A549 (cell line): ENCODE data around the gene ARMH2. TPM values are rescaled to one million over a fixed set of nuclear protein-coding genes. Genes with fewer than 3 reads are reported as not detected.
A peak's percentile ranks its signal among the peaks of the same experiment; 100 is the strongest.

Experiments
- ATAC-seq, 2 experiments: fragments of 200-7000 bp in 1 of 2; fragments of >200 bp in 1 of 2; cut with Nextera tagmentation in 1 of 2; cut with Tn5 transposase in 1 of 2; 3 replicates each; pipeline versions ENCODE4 v1.8.0 to v1.9.1; 2018 to 2020; ENCODE audit warnings: mild to moderate bottlenecking in 1 of 2, moderate library complexity in 1 of 2
- CTCF ChIA-PET: fragments of 300-600 bp; sonication (Branson Sonifier 250); formaldehyde crosslinking; extraction: SDS; loops from one replicate; lab custom pipeline; 2021; ENCODE audit warnings: antibody characterized with exemption, inconsistent platforms; lab: Yijun Ruan, JAX
- POLR2A ChIA-PET: fragments of 350-600 bp; formaldehyde crosslinking; extraction: SDS; loops from one replicate; lab custom pipeline; 2021; ENCODE audit warnings: antibody characterized with exemption, inconsistent platforms; lab: Yijun Ruan, JAX
- DNase-seq, 2 experiments: peaks; one replicate each; pipeline versions ENCODE4 v3.0.0 to v3.0.0-alpha.2; 2011 to 2016; ENCODE audit warnings: low read depth in 1 of 2, low spot score in 1 of 2
- FAIRE-seq: peaks from 2 replicates; lab custom pipeline; 2011; peaks lifted over from hg19 to GRCh38; lab: Jason Lieb, UNC
- H3K27ac ChIP-seq, 2 experiments: fragments of >200 bp; sonication (Bioruptor Twin); formaldehyde crosslinking; 3 replicates each; pipeline ENCODE4 v1.5.1; 2016 to 2017
- H3K4me1 ChIP-seq: fragments of >200 bp; sonication (Bioruptor Twin); formaldehyde crosslinking; 3 replicates; pipeline ENCODE4 v1.6.1; 2016
- H3K4me2 ChIP-seq: fragments of >200 bp; sonication (Bioruptor Twin); formaldehyde crosslinking; 3 replicates; pipeline ENCODE4 v1.6.1; 2016
- H3K4me3 ChIP-seq: fragments of >200 bp; sonication (Bioruptor Twin); formaldehyde crosslinking; 3 replicates; pipeline ENCODE4 v1.5.1; 2016
- H3K9me3 ChIP-seq: fragments of >200 bp; sonication (Bioruptor Twin); formaldehyde crosslinking; 3 replicates; pipeline ENCODE4 v1.6.1; 2016
- ATOH8 ChIP-seq: fragments of 250-450 bp; sonication (Bioruptor Pico); IDR thresholded peaks from 2 replicates; pipeline ENCODE4 v1.5.0; 2020; ENCODE audit warnings: low read depth, mild to moderate bottlenecking, moderate library complexity
- BCL3 ChIP-seq: fragments of >200 bp; sonication (Bioruptor Twin); formaldehyde crosslinking; IDR thresholded peaks from 3 replicates; pipeline ENCODE4 v1.6.1; 2016
- BHLHE40 ChIP-seq: IDR thresholded peaks from 2 replicates; pipeline ENCODE4 v1.6.1; 2012; ENCODE audit warnings: low read depth, low read length, inconsistent platforms
- CBX2 ChIP-seq: fragments of 200-600 bp; sonication (generic); IDR thresholded peaks from 2 replicates; pipeline ENCODE4 v1.6.1; 2016; ENCODE audit warnings: low read depth, mild to moderate bottlenecking, borderline replicate concordance
- CHD4 ChIP-seq: fragments of 200-600 bp; sonication (generic); IDR thresholded peaks from 2 replicates; pipeline ENCODE4 v1.6.1; 2016; ENCODE audit warnings: antibody characterized with exemption, mild to moderate bottlenecking, borderline replicate concordance
- E2F6 ChIP-seq: IDR thresholded peaks from 2 replicates; pipeline ENCODE4 v1.6.1; 2012; ENCODE audit warnings: low read depth, borderline replicate concordance
- EHMT2 ChIP-seq: fragments of 200-600 bp; sonication (generic); IDR thresholded peaks from 2 replicates; pipeline ENCODE4 v1.6.1; 2016; ENCODE audit warnings: antibody characterized with exemption, low read depth, mild to moderate bottlenecking, moderate library complexity
- ESRRA ChIP-seq: fragments of 150-350 bp; IDR thresholded peaks from 2 replicates; pipeline ENCODE4 v1.6.1; 2014; ENCODE audit warnings: mild to moderate bottlenecking, low read length, borderline replicate concordance
- FOSB ChIP-seq: fragments of 250-450 bp; sonication (Bioruptor Pico); IDR thresholded peaks from 2 replicates; pipeline ENCODE4 v1.5.0; 2020; ENCODE audit warnings: mild to moderate bottlenecking, moderate library complexity
- HOXB5 ChIP-seq: fragments of 250-450 bp; sonication (Bioruptor Pico); IDR thresholded peaks from 2 replicates; pipeline ENCODE4 v1.5.0; 2020; ENCODE audit warnings: mild to moderate bottlenecking, moderate library complexity
- JUN ChIP-seq, 2 experiments: fragments of >200 bp; sonication (Bioruptor Twin); formaldehyde crosslinking; IDR thresholded peaks; 2 replicates in 1 of 2; 3 replicates in 1 of 2; pipeline ENCODE4 v1.6.1; 2016 to 2017
- NPAS2 ChIP-seq: fragments of 250-450 bp; sonication (Bioruptor Pico); IDR thresholded peaks from 2 replicates; pipeline ENCODE4 v1.8.0; 2022; ENCODE audit warnings: mild to moderate bottlenecking, moderate library complexity, borderline replicate concordance
- NR3C1 ChIP-seq: fragments of >200 bp; sonication (Bioruptor Twin); formaldehyde crosslinking; IDR thresholded peaks from 3 replicates; pipeline ENCODE4 v1.6.1; 2017
- POLR2A ChIP-seq: IDR thresholded peaks from 2 replicates; pipeline ENCODE4 v1.6.1; 2012; ENCODE audit warnings: mild to moderate bottlenecking, low read length
- RAD21 ChIP-seq, 2 experiments: fragments of >200 bp in 1 of 2; sonication (Bioruptor Twin) in 1 of 2; formaldehyde crosslinking in 1 of 2; IDR thresholded peaks in 1 of 2; conservative IDR thresholded peaks in 1 of 2; 2 replicates in 1 of 2; 3 replicates in 1 of 2; pipeline ENCODE4 v1.6.1; 2012 to 2018; ENCODE audit warnings: inconsistent platforms in 1 of 2
- SMC3 ChIP-seq: fragments of >200 bp; sonication (Bioruptor Twin); formaldehyde crosslinking; IDR thresholded peaks from 3 replicates; pipeline ENCODE4 v1.6.1; 2018; ENCODE audit warnings: inconsistent platforms
- SREBF2 ChIP-seq: fragments of 450-650 bp; IDR thresholded peaks from 2 replicates; pipeline ENCODE4 v1.6.1; 2014; ENCODE audit warnings: mild to moderate bottlenecking, moderate library complexity
- USF2 ChIP-seq: fragments of 450-650 bp; IDR thresholded peaks from 2 replicates; pipeline ENCODE4 v1.6.1; 2014; ENCODE audit warnings: antibody characterized with exemption
- ZSCAN20 ChIP-seq: fragments of 250-450 bp; sonication (Bioruptor Pico); IDR thresholded peaks from 2 replicates; pipeline ENCODE4 v1.8.0; 2022; ENCODE audit warnings: mild to moderate bottlenecking, moderate library complexity
- WGBS: methylation state at CpG from one replicate; pipeline ENCODE4 v1.1.6; 2017; ENCODE audit errors: missing lambda C conversion rate; 5-methylcytosine and 5-hydroxymethylcytosine counted together
- polyA plus RNA-seq, 4 experiments: library from polyadenylated mRNA; depleted of rRNA in 3 of 4; stranded (reverse); fragments of >200 nt; fragmentation: RNase III in 1 of 4; extraction: RNeasy Plus Mini Kit Qiagen cat#74134 plus additional on column Dnase treatment in 1 of 4; gene quantifications; 2 replicates in 3 of 4; 3 replicates in 1 of 4; pipeline ENCODE4 v1.2.3, GENCODE V29; 2011 to 2017
- TF ChIP-seq, protein P1 (sequence below): fragments of >200 bp; sonication (Bioruptor Twin); formaldehyde crosslinking; IDR thresholded peaks from 3 replicates; pipeline ENCODE4 v1.5.1; 2016
- TF ChIP-seq, protein P2 (sequence below): fragments of 200-600 bp; sonication (generic); IDR thresholded peaks from 2 replicates; pipeline ENCODE4 v1.6.1; 2016; ENCODE audit warnings: antibody characterized with exemption, mild to moderate bottlenecking, moderate library complexity
- TF ChIP-seq, protein P3 (sequence below): fragments of 250-450 bp; sonication (Bioruptor Pico); IDR thresholded peaks from 2 replicates; pipeline ENCODE4 v1.5.0; 2021; ENCODE audit warnings: mild to moderate bottlenecking, moderate library complexity, borderline replicate concordance

ARMH2 gene
- polyA plus RNA-seq, 2 of the 4 experiments (the other 2 are of a cell fraction), result not detected

DNA sequence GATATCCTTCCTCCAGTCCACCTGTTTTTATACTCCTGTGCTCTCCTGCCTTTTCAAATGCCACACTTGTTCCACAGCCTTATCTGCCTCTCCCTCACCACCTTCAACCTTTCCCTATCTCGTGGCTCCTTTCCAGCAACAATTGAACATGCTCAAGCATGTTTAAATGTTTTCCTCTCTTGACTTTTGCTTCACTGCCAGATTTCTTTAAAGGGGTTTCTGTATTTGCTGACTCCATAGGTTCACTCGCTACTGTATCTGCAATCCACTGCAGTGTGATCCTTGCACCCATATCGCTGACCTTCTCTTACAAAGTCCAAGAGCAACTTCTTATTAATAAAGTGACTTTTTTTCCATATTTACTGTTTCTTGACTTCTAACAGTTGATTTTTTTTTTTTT lies 35.1 kb downstream of the ARMH2 start:
- CTCF ChIA-PET, result no interaction called here
- Histone ChIP-seq H3K4me2 (no peak overlapping the region), H3K27ac (0 out of 6 replicates have a peak overlapping the region, but pooled peaks of 1 of the 2 experiments have one; percentile 31), H3K9me3 (no peaks in the 10 kb centered on the region), H3K4me3 (no peak overlapping the region), H3K4me1 (no peaks in the 10 kb centered on the region)
- TF ChIP-seq SMC3 (no peak), USF2 (no peak), BHLHE40 (no peak), POLR2A (no peak), HOXB5 (CRISPR knock-in tag) (no peak), NR3C1 (no peak), FOSB (CRISPR knock-in tag) (no peak), NPAS2 (CRISPR knock-in tag) (no peak), CBX2 (no peak), ESRRA (no peak), ZSCAN20 (CRISPR knock-in tag) (no peak)
- TF ChIP-seq, protein P1, sequence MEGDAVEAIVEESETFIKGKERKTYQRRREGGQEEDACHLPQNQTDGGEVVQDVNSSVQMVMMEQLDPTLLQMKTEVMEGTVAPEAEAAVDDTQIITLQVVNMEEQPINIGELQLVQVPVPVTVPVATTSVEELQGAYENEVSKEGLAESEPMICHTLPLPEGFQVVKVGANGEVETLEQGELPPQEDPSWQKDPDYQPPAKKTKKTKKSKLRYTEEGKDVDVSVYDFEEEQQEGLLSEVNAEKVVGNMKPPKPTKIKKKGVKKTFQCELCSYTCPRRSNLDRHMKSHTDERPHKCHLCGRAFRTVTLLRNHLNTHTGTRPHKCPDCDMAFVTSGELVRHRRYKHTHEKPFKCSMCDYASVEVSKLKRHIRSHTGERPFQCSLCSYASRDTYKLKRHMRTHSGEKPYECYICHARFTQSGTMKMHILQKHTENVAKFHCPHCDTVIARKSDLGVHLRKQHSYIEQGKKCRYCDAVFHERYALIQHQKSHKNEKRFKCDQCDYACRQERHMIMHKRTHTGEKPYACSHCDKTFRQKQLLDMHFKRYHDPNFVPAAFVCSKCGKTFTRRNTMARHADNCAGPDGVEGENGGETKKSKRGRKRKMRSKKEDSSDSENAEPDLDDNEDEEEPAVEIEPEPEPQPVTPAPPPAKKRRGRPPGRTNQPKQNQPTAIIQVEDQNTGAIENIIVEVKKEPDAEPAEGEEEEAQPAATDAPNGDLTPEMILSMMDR, result no peak
- TF ChIP-seq, protein P2, sequence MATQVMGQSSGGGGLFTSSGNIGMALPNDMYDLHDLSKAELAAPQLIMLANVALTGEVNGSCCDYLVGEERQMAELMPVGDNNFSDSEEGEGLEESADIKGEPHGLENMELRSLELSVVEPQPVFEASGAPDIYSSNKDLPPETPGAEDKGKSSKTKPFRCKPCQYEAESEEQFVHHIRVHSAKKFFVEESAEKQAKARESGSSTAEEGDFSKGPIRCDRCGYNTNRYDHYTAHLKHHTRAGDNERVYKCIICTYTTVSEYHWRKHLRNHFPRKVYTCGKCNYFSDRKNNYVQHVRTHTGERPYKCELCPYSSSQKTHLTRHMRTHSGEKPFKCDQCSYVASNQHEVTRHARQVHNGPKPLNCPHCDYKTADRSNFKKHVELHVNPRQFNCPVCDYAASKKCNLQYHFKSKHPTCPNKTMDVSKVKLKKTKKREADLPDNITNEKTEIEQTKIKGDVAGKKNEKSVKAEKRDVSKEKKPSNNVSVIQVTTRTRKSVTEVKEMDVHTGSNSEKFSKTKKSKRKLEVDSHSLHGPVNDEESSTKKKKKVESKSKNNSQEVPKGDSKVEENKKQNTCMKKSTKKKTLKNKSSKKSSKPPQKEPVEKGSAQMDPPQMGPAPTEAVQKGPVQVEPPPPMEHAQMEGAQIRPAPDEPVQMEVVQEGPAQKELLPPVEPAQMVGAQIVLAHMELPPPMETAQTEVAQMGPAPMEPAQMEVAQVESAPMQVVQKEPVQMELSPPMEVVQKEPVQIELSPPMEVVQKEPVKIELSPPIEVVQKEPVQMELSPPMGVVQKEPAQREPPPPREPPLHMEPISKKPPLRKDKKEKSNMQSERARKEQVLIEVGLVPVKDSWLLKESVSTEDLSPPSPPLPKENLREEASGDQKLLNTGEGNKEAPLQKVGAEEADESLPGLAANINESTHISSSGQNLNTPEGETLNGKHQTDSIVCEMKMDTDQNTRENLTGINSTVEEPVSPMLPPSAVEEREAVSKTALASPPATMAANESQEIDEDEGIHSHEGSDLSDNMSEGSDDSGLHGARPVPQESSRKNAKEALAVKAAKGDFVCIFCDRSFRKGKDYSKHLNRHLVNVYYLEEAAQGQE, result no peak
- FAIRE-seq (no peak), ATAC-seq (no peak), DNase-seq (no peak)
- WGBS, result 63% methylated on average over 3 of the region's 3 CpGs
- POLR2A ChIA-PET, result no interaction called here

- FAIRE-seq, result no peak
- POLR2A ChIA-PET, result no interaction called here
- no peak for DNase-seq
- CTCF ChIA-PET, result interaction anchor here (3.3 kb wide), 1 partner anchor 181 kb away, joined by 11 read pairs; no protein-coding TSS in a partner anchor
- Histone ChIP-seq H3K4me1 (no peaks in the 10 kb centered on the region), H3K4me3 (no peak overlapping the region), H3K9me3 (no peaks in the 10 kb centered on the region), H3K4me2 (no peak overlapping the region), H3K27ac (no peak overlapping the region)
- no peak for ATAC-seq
- TF ChIP-seq BCL3 (no peak), RAD21 (conservative IDR thresholded peaks at IDR 0.05 in 1 of 2, IDR thresholded peaks at IDR 0.05 in 1 of 2) (no peak), EHMT2 (no peak), HOXB5 (CRISPR knock-in tag) (no peak), ATOH8 (CRISPR knock-in tag) (no peak), CHD4 (no peak), JUN (IDR thresholded peaks at IDR 0.05) (no peak), SREBF2 (no peak), E2F6 (no peak)
- TF ChIP-seq, protein P3, sequence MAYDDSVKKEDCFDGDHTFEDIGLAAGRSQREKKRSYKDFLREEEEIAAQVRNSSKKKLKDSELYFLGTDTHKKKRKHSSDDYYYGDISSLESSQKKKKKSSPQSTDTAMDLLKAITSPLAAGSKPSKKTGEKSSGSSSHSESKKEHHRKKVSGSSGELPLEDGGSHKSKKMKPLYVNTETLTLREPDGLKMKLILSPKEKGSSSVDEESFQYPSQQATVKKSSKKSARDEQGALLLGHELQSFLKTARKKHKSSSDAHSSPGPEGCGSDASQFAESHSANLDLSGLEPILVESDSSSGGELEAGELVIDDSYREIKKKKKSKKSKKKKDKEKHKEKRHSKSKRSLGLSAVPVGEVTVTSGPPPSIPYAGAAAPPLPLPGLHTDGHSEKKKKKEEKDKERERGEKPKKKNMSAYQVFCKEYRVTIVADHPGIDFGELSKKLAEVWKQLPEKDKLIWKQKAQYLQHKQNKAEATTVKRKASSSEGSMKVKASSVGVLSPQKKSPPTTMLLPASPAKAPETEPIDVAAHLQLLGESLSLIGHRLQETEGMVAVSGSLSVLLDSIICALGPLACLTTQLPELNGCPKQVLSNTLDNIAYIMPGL (CRISPR knock-in tag), result no peak
- TF ChIP-seq, protein P2, result no peak
Observed at GRCh38 chr6:24761851-24762250, 36.9 kb downstream of the ARMH2 start.
